Astrocyte (in vitro differentiated cells and primary cell): Measurements from ENCODE around the gene TNXB. TPM values are rescaled to one million over a fixed set of nuclear protein-coding genes. Genes with fewer than 3 reads are reported as not detected.
A peak's percentile ranks its signal among the peaks of the same experiment; 100 is the strongest.

Experiments used
- DNase-seq: peaks from one replicate; pipeline ENCODE4 v3.0.0-alpha.2; 2010; ENCODE audit warnings: low read depth
- FAIRE-seq: peaks from 2 replicates; lab custom pipeline; 2011; peaks lifted over from hg19 to GRCh38; lab: Jason Lieb, UNC
- H2AFZ ChIP-seq: 2 replicates; pipeline ENCODE4 v1.6.0; 2012; ENCODE audit warnings: low read depth, low read length, inconsistent platforms
- H3K27ac ChIP-seq: 2 replicates; pipeline ENCODE4 v1.5.1; 2011; ENCODE audit warnings: low read depth, low read length, inconsistent platforms
- H3K27me3 ChIP-seq: 2 replicates; pipeline ENCODE4 v1.6.0; 2011; ENCODE audit warnings: low read length, inconsistent platforms; ENCODE audit not compliant: insufficient read depth
- H3K36me3 ChIP-seq: 2 replicates; pipeline ENCODE4 v1.5.1; 2011; ENCODE audit warnings: low read length, inconsistent platforms; ENCODE audit not compliant: insufficient read depth
- H3K4me1 ChIP-seq: 2 replicates; pipeline ENCODE4 v1.5.1; 2011; ENCODE audit warnings: low read length, inconsistent platforms; ENCODE audit not compliant: insufficient read depth
- H3K4me2 ChIP-seq: 2 replicates; pipeline ENCODE4 v1.6.0; 2012; ENCODE audit warnings: low read length, inconsistent platforms
- H3K4me3 ChIP-seq: 2 replicates; pipeline ENCODE4 v1.5.1; 2011; ENCODE audit warnings: low read depth, mild to moderate bottlenecking, low read length, inconsistent platforms; ENCODE audit not compliant: insufficient read depth
- H3K79me2 ChIP-seq: 2 replicates; pipeline ENCODE4 v1.6.0; 2012; ENCODE audit warnings: mild to moderate bottlenecking, low read length, inconsistent platforms; ENCODE audit not compliant: insufficient read depth
- H3K9ac ChIP-seq: 2 replicates; pipeline ENCODE4 v1.6.0; 2012; ENCODE audit warnings: mild to moderate bottlenecking, low read length, inconsistent platforms
- H3K9me3 ChIP-seq: 2 replicates; pipeline ENCODE4 v1.5.1; 2012; ENCODE audit warnings: low read depth, mild to moderate bottlenecking, low read length, inconsistent platforms; ENCODE audit not compliant: insufficient read depth
- H4K20me1 ChIP-seq: 2 replicates; pipeline ENCODE4 v1.6.0; 2012; ENCODE audit warnings: low read length, inconsistent platforms; ENCODE audit not compliant: insufficient read depth
- H3K27ac Mint-ChIP-seq: one replicate; pipeline ENCODE4 v1.8.0; 2021; ENCODE audit warnings: mild to moderate bottlenecking, mixed read lengths; ENCODE audit not compliant: unreplicated experiment
- H3K27me3 Mint-ChIP-seq: one replicate; pipeline ENCODE4 v1.8.0; 2021; ENCODE audit warnings: low read depth, mixed read lengths; ENCODE audit not compliant: unreplicated experiment
- H3K36me3 Mint-ChIP-seq: one replicate; pipeline ENCODE4 v1.8.0; 2021; ENCODE audit warnings: low read depth, mixed read lengths; ENCODE audit not compliant: unreplicated experiment
- H3K4me1 Mint-ChIP-seq: one replicate; pipeline ENCODE4 v1.8.0; 2021; ENCODE audit warnings: low read depth, mixed read lengths; ENCODE audit not compliant: unreplicated experiment
- H3K4me3 Mint-ChIP-seq: one replicate; pipeline ENCODE4 v1.8.0; 2021; ENCODE audit warnings: mild to moderate bottlenecking, moderate library complexity, mixed read lengths; ENCODE audit not compliant: unreplicated experiment
- H3K9me3 Mint-ChIP-seq: one replicate; pipeline ENCODE4 v1.8.0; 2021; ENCODE audit warnings: mild to moderate bottlenecking, mixed read lengths; ENCODE audit not compliant: unreplicated experiment
- EZH2 ChIP-seq: IDR thresholded peaks from 2 replicates; pipeline ENCODE4 v1.6.1; 2012; ENCODE audit warnings: mild to moderate bottlenecking, low read length, inconsistent platforms; ENCODE audit not compliant: insufficient read depth
- total RNA-seq: library from RNA; stranded (reverse); gene quantifications from 2 replicates; pipeline ENCODE4 v1.2.1, GENCODE V29; 2021
- TF ChIP-seq, protein P1 (sequence below): IDR thresholded peaks from 2 replicates; pipeline ENCODE4 v1.5.1; 2011; ENCODE audit warnings: low read depth, mild to moderate bottlenecking, inconsistent platforms, low read length, moderate library complexity; ENCODE audit not compliant: insufficient read depth

Gene TNXB
- total RNA-seq, 1 donor from 2014 or later, result 2.3 TPM

GRCh38 chr6:32109765-32110160 lies 625 bp upstream of the TNXB start:
- Mint-ChIP-seq H3K27me3 (peaks cover 60% of the 10 kb centered on the region), H3K27ac (no peak overlapping the region), H3K4me3 (no peak overlapping the region), H3K4me1 (peaks cover 19% of the 10 kb centered on the region), H3K36me3 (peaks cover 8% of the 10 kb centered on the region), H3K9me3 (no peaks in the 10 kb centered on the region)
- H3K9me3 ChIP-seq, result peaks cover 3% of the 10 kb centered on the region
- H3K4me3 ChIP-seq, result no peak overlapping the region
- DNase-seq (no peak), FAIRE-seq (no peak)
- H3K27ac ChIP-seq, result no peak overlapping the region
- H2AFZ ChIP-seq, result no peak overlapping the region
- peaks cover 15% of the 10 kb centered on the region for H3K4me1 ChIP-seq
- no peaks in the 10 kb centered on the region for H3K36me3 ChIP-seq
- H3K27me3 ChIP-seq, result peaks cover 9% of the 10 kb centered on the region
- no peak overlapping the region for H3K9ac ChIP-seq
- H4K20me1 ChIP-seq, result peaks cover 11% of the 10 kb centered on the region
- H3K79me2 ChIP-seq, result no peaks in the 10 kb centered on the region
- no peak overlapping the region for H3K4me2 ChIP-seq
- TF ChIP-seq, protein P1, sequence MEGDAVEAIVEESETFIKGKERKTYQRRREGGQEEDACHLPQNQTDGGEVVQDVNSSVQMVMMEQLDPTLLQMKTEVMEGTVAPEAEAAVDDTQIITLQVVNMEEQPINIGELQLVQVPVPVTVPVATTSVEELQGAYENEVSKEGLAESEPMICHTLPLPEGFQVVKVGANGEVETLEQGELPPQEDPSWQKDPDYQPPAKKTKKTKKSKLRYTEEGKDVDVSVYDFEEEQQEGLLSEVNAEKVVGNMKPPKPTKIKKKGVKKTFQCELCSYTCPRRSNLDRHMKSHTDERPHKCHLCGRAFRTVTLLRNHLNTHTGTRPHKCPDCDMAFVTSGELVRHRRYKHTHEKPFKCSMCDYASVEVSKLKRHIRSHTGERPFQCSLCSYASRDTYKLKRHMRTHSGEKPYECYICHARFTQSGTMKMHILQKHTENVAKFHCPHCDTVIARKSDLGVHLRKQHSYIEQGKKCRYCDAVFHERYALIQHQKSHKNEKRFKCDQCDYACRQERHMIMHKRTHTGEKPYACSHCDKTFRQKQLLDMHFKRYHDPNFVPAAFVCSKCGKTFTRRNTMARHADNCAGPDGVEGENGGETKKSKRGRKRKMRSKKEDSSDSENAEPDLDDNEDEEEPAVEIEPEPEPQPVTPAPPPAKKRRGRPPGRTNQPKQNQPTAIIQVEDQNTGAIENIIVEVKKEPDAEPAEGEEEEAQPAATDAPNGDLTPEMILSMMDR, result no peak
- no peak for TF ChIP-seq EZH2

DNA sequence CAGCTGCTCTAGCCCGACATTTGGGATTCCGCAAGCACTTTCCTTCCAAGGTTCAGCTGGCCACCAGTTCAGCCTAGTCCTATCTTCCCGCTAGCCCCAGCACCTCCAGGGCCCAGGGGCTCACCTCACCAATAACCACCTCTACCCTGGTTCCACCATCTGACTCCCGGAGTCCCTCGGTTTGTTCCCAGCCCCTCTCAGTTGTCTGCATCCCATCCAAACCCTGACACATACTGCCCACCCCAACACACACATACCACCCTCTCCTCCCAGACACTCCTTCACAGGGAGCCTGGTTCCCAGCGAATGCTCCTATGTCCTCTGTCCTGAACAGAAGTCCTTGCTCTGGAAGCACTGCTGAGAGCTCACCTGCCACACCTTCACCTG lies 418 bp downstream of the TNXB start:
- H3K9me3 ChIP-seq, result peaks cover 5% of the 10 kb centered on the region
- H3K27ac ChIP-seq, result no peak overlapping the region
- peaks cover 6% of the 10 kb centered on the region for H3K4me1 ChIP-seq
- H4K20me1 ChIP-seq, result peaks cover 11% of the 10 kb centered on the region
- H3K4me1 Mint-ChIP-seq, result peaks cover 17% of the 10 kb centered on the region
- H3K9me3 Mint-ChIP-seq, result no peaks in the 10 kb centered on the region
- H3K27ac Mint-ChIP-seq, result no peak overlapping the region
- no peaks in the 10 kb centered on the region for H3K79me2 ChIP-seq
- H2AFZ ChIP-seq, result no peak overlapping the region
- FAIRE-seq (no peak), DNase-seq (no peak)
- no peaks in the 10 kb centered on the region for H3K36me3 ChIP-seq
- H3K9ac ChIP-seq, result no peak overlapping the region
- H3K27me3 Mint-ChIP-seq, result peaks cover 68% of the 10 kb centered on the region
- no peak overlapping the region for H3K4me2 ChIP-seq
- H3K27me3 ChIP-seq, result peaks cover 9% of the 10 kb centered on the region
- no peak overlapping the region for H3K4me3 ChIP-seq
- no peak for TF ChIP-seq EZH2
- TF ChIP-seq, protein P1, result no peak
- no peak overlapping the region for H3K4me3 Mint-ChIP-seq
- H3K36me3 Mint-ChIP-seq, result peaks cover 6% of the 10 kb centered on the region

DNA sequence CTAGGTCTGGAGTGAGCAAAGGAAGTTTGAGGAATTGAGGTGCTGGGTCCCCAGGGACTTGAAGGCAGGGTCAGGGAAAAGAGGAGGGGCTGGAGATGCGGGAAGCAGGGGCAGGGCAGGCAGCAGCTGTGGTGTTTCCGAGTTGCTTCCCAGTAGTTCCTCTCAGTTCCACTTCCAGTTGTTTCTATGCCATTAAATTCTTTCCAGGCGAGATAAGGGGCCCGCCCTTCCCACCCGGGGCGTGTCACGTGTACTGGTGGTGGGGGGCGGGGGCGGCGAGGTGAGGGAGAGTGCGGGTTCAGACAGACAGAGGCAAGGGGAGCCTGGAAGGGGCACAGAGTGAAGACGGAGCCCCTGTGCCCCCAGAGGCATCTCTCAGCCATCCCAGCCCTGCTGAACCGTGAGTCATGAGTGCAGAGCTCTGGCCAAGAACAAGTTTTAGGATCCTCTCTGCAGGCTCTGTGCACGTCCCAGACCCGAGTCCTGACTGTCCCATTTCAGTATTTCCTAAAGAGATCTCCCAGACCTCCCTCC lies 977 bp downstream of the TNXB start:
- Histone ChIP-seq H3K4me1 (peaks cover 3% of the 10 kb centered on the region), H3K27ac (no peak overlapping the region), H2AFZ (no peak overlapping the region), H3K4me2 (peak overlapping the region; percentile 14), H3K36me3 (no peaks in the 10 kb centered on the region), H3K9me3 (peaks cover 5% of the 10 kb centered on the region), H3K79me2 (no peaks in the 10 kb centered on the region), H3K27me3 (peaks cover 9% of the 10 kb centered on the region), H3K4me3 (no peak overlapping the region), H4K20me1 (peaks cover 11% of the 10 kb centered on the region), H3K9ac (no peak overlapping the region)
- DNase-seq (no peak), FAIRE-seq (no peak)
- Mint-ChIP-seq H3K36me3 (peaks cover 4% of the 10 kb centered on the region), H3K4me3 (peak overlapping the region; percentile 57), H3K27me3 (peaks cover 73% of the 10 kb centered on the region), H3K9me3 (peaks cover 2% of the 10 kb centered on the region), H3K27ac (no peak overlapping the region), H3K4me1 (peaks cover 14% of the 10 kb centered on the region)
- TF ChIP-seq EZH2, result no peak
- TF ChIP-seq, protein P1, result no peak
